Activated T-helper 17 cell treated with anti-CD3 and anti-CD28 coated beads, Interleukin-2, amount 50 U/mL, for 72 hours (primary cell): ENCODE measurements around the gene EPN1. TPM values are rescaled to one million over a fixed set of nuclear protein-coding genes. Genes with fewer than 3 reads are reported as not detected.

Experiments
- ATAC-seq: fragments of 150-1000 bp; cut with Tn5 transposase; replicated peaks from 2 replicates; pipeline ENCODE4 v1.10.0; 2021; ENCODE audit warnings: mild to moderate bottlenecking, moderate library complexity
- H3K27ac Mint-ChIP-seq: one replicate; pipeline ENCODE4 v1.8.0; 2022; ENCODE audit warnings: mixed read lengths
- H3K27me3 Mint-ChIP-seq: one replicate; pipeline ENCODE4 v1.8.0; 2022; ENCODE audit warnings: mixed read lengths
- H3K36me3 Mint-ChIP-seq: one replicate; pipeline ENCODE4 v1.8.0; 2022; ENCODE audit warnings: low read depth, mild to moderate bottlenecking, mixed read lengths
- H3K4me1 Mint-ChIP-seq: one replicate; pipeline ENCODE4 v1.8.0; 2022; ENCODE audit warnings: mixed read lengths
- H3K4me3 Mint-ChIP-seq: one replicate; pipeline ENCODE4 v1.8.0; 2022; ENCODE audit warnings: mild to moderate bottlenecking, mixed read lengths
- H3K9me3 Mint-ChIP-seq: one replicate; pipeline ENCODE4 v1.8.0; 2022; ENCODE audit warnings: mixed read lengths
- total RNA-seq, 2 donors: library from RNA; stranded (reverse); gene quantifications; one replicate each; pipeline ENCODE4 v1.2.3, GENCODE V29; 2022

The EPN1 gene
- total RNA-seq, result 10 to 100 TPM; 29.2 to 45.1 TPM

GRCh38 chr19:55674841-55675660 lies at the start of gene EPN1:
Gene EPN1, plus strand, starts transcription at chr19:55675226. Its CDS starts 3,402 bp downstream, at chr19:55678628.
- Mint-ChIP-seq H3K4me3 (peak within 1 kb of the TSS; percentile 86), H3K4me1 (peaks cover 38% of the 10 kb centered on the region), H3K36me3 (peaks cover 92% of the 10 kb centered on the region), H3K27ac (peak within 1 kb of the TSS; percentile 91), H3K27me3 (no peaks in the 10 kb centered on the region), H3K9me3 (no peaks in the 10 kb centered on the region)
- ATAC-seq, result peak; percentile 97

GRCh38 chr19:55626350-55626749 lies 48.7 kb upstream of the EPN1 start:
- Mint-ChIP-seq H3K4me3 (peak overlapping the region; percentile 59), H3K36me3 (peaks cover 7% of the 10 kb centered on the region), H3K4me1 (peaks cover 25% of the 10 kb centered on the region), H3K27me3 (no peaks in the 10 kb centered on the region), H3K9me3 (no peaks in the 10 kb centered on the region), H3K27ac (peak overlapping the region; percentile 29)
- peak; percentile 82 for ATAC-seq

GRCh38 chr19:55632463-55632834 lies 42.6 kb upstream of the EPN1 start:
- no peaks in the 10 kb centered on the region for H3K9me3 Mint-ChIP-seq
- H3K4me1 Mint-ChIP-seq, result peaks cover 38% of the 10 kb centered on the region
- peak overlapping the region; percentile 36 for H3K4me3 Mint-ChIP-seq

GRCh38 chr19:55633861-55634260 lies 41.2 kb upstream of the EPN1 start:
- ATAC-seq, result no peak
- peaks cover 34% of the 10 kb centered on the region for H3K36me3 Mint-ChIP-seq
- H3K9me3 Mint-ChIP-seq, result no peaks in the 10 kb centered on the region
- peak overlapping the region; percentile 96 for H3K4me3 Mint-ChIP-seq
- no peak overlapping the region for H3K27ac Mint-ChIP-seq
- peaks cover 47% of the 10 kb centered on the region for H3K4me1 Mint-ChIP-seq
- H3K27me3 Mint-ChIP-seq, result no peaks in the 10 kb centered on the region

More at GRCh38 chr19:55632463-55632834, 42.6 kb upstream of the EPN1 start:
- ATAC-seq, result peak; percentile 54
- no peaks in the 10 kb centered on the region for H3K27me3 Mint-ChIP-seq
- H3K27ac Mint-ChIP-seq, result peak overlapping the region; percentile 15
- H3K36me3 Mint-ChIP-seq, result peaks cover 23% of the 10 kb centered on the region

- H3K4me3 Mint-ChIP-seq, result peak overlapping the region; percentile 96
- peaks cover 40% of the 10 kb centered on the region for H3K36me3 Mint-ChIP-seq
- no peaks in the 10 kb centered on the region for H3K27me3 Mint-ChIP-seq
- H3K9me3 Mint-ChIP-seq, result peaks cover 3% of the 10 kb centered on the region
- H3K4me1 Mint-ChIP-seq, result peaks cover 50% of the 10 kb centered on the region
- H3K27ac Mint-ChIP-seq, result peak overlapping the region; percentile 100
- ATAC-seq, result peak; percentile 41
Measured at GRCh38 chr19:55635334-55635717, 39.7 kb upstream of the EPN1 start.

- no peak for ATAC-seq
- no peaks in the 10 kb centered on the region for H3K27me3 Mint-ChIP-seq
- H3K36me3 Mint-ChIP-seq, result peaks cover 43% of the 10 kb centered on the region
- peak overlapping the region; percentile 96 for H3K4me3 Mint-ChIP-seq
- H3K9me3 Mint-ChIP-seq, result peaks cover 3% of the 10 kb centered on the region
- H3K27ac Mint-ChIP-seq, result peak overlapping the region; percentile 100
- peaks cover 50% of the 10 kb centered on the region for H3K4me1 Mint-ChIP-seq
Measured at GRCh38 chr19:55635856-55636440, 39.1 kb upstream of the EPN1 start.

GRCh38 chr19:55636723-55637122 lies 38.3 kb upstream of the EPN1 start:
- H3K27me3 Mint-ChIP-seq, result no peaks in the 10 kb centered on the region
- H3K9me3 Mint-ChIP-seq, result peaks cover 3% of the 10 kb centered on the region
- H3K36me3 Mint-ChIP-seq, result peaks cover 49% of the 10 kb centered on the region
- no peak for ATAC-seq
- peak overlapping the region; percentile 100 for H3K27ac Mint-ChIP-seq
- H3K4me3 Mint-ChIP-seq, result peak overlapping the region; percentile 96
- peaks cover 54% of the 10 kb centered on the region for H3K4me1 Mint-ChIP-seq

- H3K4me1 Mint-ChIP-seq, result peaks cover 52% of the 10 kb centered on the region
- ATAC-seq, result no peak
- H3K27me3 Mint-ChIP-seq, result no peaks in the 10 kb centered on the region
- H3K9me3 Mint-ChIP-seq, result peaks cover 3% of the 10 kb centered on the region
- peak overlapping the region; percentile 57 for H3K27ac Mint-ChIP-seq
- H3K4me3 Mint-ChIP-seq, result peak overlapping the region; percentile 96
- H3K36me3 Mint-ChIP-seq, result peaks cover 55% of the 10 kb centered on the region
Measured at GRCh38 chr19:55637534-55637933, 37.5 kb upstream of the EPN1 start.

GRCh38 chr19:55638864-55639359 lies 36.1 kb upstream of the EPN1 start:
- peaks cover 54% of the 10 kb centered on the region for H3K4me1 Mint-ChIP-seq
- ATAC-seq, result no peak
- H3K9me3 Mint-ChIP-seq, result peaks cover 3% of the 10 kb centered on the region
- peaks cover 67% of the 10 kb centered on the region for H3K36me3 Mint-ChIP-seq
- H3K4me3 Mint-ChIP-seq, result peak overlapping the region; percentile 96
- H3K27ac Mint-ChIP-seq, result no peak overlapping the region
- H3K27me3 Mint-ChIP-seq, result no peaks in the 10 kb centered on the region

- H3K4me3 Mint-ChIP-seq, result peak overlapping the region; percentile 96
- H3K27me3 Mint-ChIP-seq, result no peaks in the 10 kb centered on the region
- H3K27ac Mint-ChIP-seq, result peak overlapping the region; percentile 75
- peaks cover 3% of the 10 kb centered on the region for H3K9me3 Mint-ChIP-seq
- peak; percentile 7 for ATAC-seq
- peaks cover 73% of the 10 kb centered on the region for H3K36me3 Mint-ChIP-seq
- H3K4me1 Mint-ChIP-seq, result peaks cover 48% of the 10 kb centered on the region
Measured at GRCh38 chr19:55640043-55640576, 34.9 kb upstream of the EPN1 start.

GRCh38 chr19:55640577-55641425 lies 34.2 kb upstream of the EPN1 start, which contains the start of gene ZNF580:
Gene ZNF580, plus strand, starts transcription at chr19:55641002. Its CDS starts 1,507 bp downstream, at chr19:55642509.
- peak within 1 kb of the TSS; percentile 89 for H3K27ac Mint-ChIP-seq
- peak within 1 kb of the TSS; percentile 96 for H3K4me3 Mint-ChIP-seq
- peaks cover 42% of the 10 kb centered on the region for H3K4me1 Mint-ChIP-seq
- H3K27me3 Mint-ChIP-seq, result no peaks in the 10 kb centered on the region
- peaks cover 73% of the 10 kb centered on the region for H3K36me3 Mint-ChIP-seq
- peaks cover 3% of the 10 kb centered on the region for H3K9me3 Mint-ChIP-seq
- peak; percentile 13 for ATAC-seq

- Mint-ChIP-seq H3K27me3 (no peaks in the 10 kb centered on the region), H3K4me1 (peaks cover 34% of the 10 kb centered on the region), H3K27ac (peak overlapping the region; percentile 89), H3K36me3 (peaks cover 73% of the 10 kb centered on the region), H3K9me3 (peaks cover 3% of the 10 kb centered on the region), H3K4me3 (peak overlapping the region; percentile 96)
- no peak for ATAC-seq
Measured at GRCh38 chr19:55641426-55642152, 33.4 kb upstream of the EPN1 start.

GRCh38 chr19:55642153-55643002 lies 32.6 kb upstream of the EPN1 start:
- Mint-ChIP-seq H3K9me3 (peaks cover 3% of the 10 kb centered on the region), H3K4me1 (peaks cover 26% of the 10 kb centered on the region), H3K36me3 (peaks cover 79% of the 10 kb centered on the region), H3K27ac (peak overlapping the region; percentile 98), H3K27me3 (no peaks in the 10 kb centered on the region), H3K4me3 (peak overlapping the region; percentile 96)
- peak; percentile 15 for ATAC-seq
